H1 (cell line): ENCODE data around the gene PRCD. TPM values are rescaled to one million over a fixed set of nuclear protein-coding genes. Genes with fewer than 3 reads are reported as not detected.

ENCODE experiments used
- CTCF ChIA-PET: fragments of 300-600 bp; sonication (Branson Sonifier 250); formaldehyde crosslinking; loops from one replicate; lab custom pipeline; 2021; ENCODE audit not compliant: partially characterized antibody; lab: Charles Lee
- POLR2A ChIA-PET: fragments of 300-600 bp; sonication (Branson Sonifier 250); formaldehyde crosslinking; loops from one replicate; lab custom pipeline; 2021; ENCODE audit warnings: inconsistent platforms; ENCODE audit not compliant: partially characterized antibody; lab: Charles Lee
- DNase-seq, 2 experiments: peaks; one replicate each; pipeline versions ENCODE4 v3.0.0 to v3.0.0-alpha.2; 2010 to 2022; ENCODE audit warnings: low spot score in 2 of 2, low read depth in 1 of 2, mixed read lengths in 1 of 2
- FAIRE-seq: peaks from 2 replicates; lab custom pipeline; 2011; peaks lifted over from hg19 to GRCh38; lab: Jason Lieb, UNC
- H2AFZ ChIP-seq: 2 replicates; pipeline ENCODE4 v1.8.1; 2012; ENCODE audit warnings: low read length, inconsistent platforms
- H2AK5ac ChIP-seq: 2 replicates; pipeline ENCODE4 v1.6.1; 2013; ENCODE audit warnings: low read depth, low read length
- H2BK120ac ChIP-seq: replicated peaks from 2 replicates; pipeline ENCODE3; 2013; ENCODE audit warnings: low read depth, low read length, inconsistent platforms
- H2BK12ac ChIP-seq: 2 replicates; pipeline ENCODE4 v1.6.1; 2013; ENCODE audit warnings: low read depth, low read length
- H2BK15ac ChIP-seq: 2 replicates; pipeline ENCODE4 v1.6.1; 2013; ENCODE audit warnings: low read length
- H2BK20ac ChIP-seq: 2 replicates; pipeline ENCODE4 v1.6.1; 2013; ENCODE audit warnings: low read length
- H2BK5ac ChIP-seq: 2 replicates; pipeline ENCODE4 v1.6.1; 2013; ENCODE audit warnings: low read depth, low read length
- H3K14ac ChIP-seq: 2 replicates; pipeline ENCODE4 v1.6.1; 2013; ENCODE audit warnings: inconsistent platforms; ENCODE audit not compliant: insufficient read length
- H3K18ac ChIP-seq: 2 replicates; pipeline ENCODE4 v1.6.1; 2013; ENCODE audit warnings: low read length; ENCODE audit errors: extremely low read depth
- H3K23ac ChIP-seq: 2 replicates; pipeline ENCODE4 v1.6.1; 2013; ENCODE audit warnings: inconsistent platforms; ENCODE audit not compliant: insufficient read length
- H3K23me2 ChIP-seq: 2 replicates; pipeline ENCODE4 v1.6.1; 2013; ENCODE audit warnings: low read depth, low read length
- H3K27ac ChIP-seq: 2 replicates; pipeline ENCODE4 v1.6.1; 2011; ENCODE audit warnings: low read depth, low read length, inconsistent platforms
- H3K27me3 ChIP-seq, 4 experiments: replicated peaks in 1 of 4; 1 replicate in 1 of 4; 2 replicates in 3 of 4; pipeline versions ENCODE4 v1.6.1 to v1.8.1; 2011 to 2013; ENCODE audit warnings: low read length in 3 of 4, mild to moderate bottlenecking in 3 of 4, inconsistent platforms in 2 of 4, mixed read lengths in 2 of 4, moderate library complexity in 1 of 4; ENCODE audit not compliant: control insufficient read depth in 3 of 4, insufficient read depth in 3 of 4; ENCODE audit errors: extremely low read depth in 1 of 4
- H3K36me3 ChIP-seq, 4 experiments: 2 replicates each; pipeline versions ENCODE4 v1.6.1 to v1.8.1; 2011 to 2013; ENCODE audit warnings: mild to moderate bottlenecking in 4 of 4, low read length in 3 of 4, moderate library complexity in 2 of 4, control low read depth in 1 of 4, inconsistent platforms in 1 of 4; ENCODE audit not compliant: insufficient read depth in 4 of 4, control insufficient read depth in 2 of 4
- H3K4ac ChIP-seq: replicated peaks from 2 replicates; pipeline ENCODE3; 2013; ENCODE audit warnings: low read length, low read depth, mixed read lengths, inconsistent platforms; ENCODE audit not compliant: insufficient read length
- H3K4me1 ChIP-seq, 4 experiments: replicated peaks in 1 of 4; 1 replicate in 1 of 4; 2 replicates in 3 of 4; pipeline versions ENCODE4 v1.6.1 to v1.8.1; 2011 to 2013; ENCODE audit warnings: low read length in 3 of 4, inconsistent platforms in 2 of 4, mixed read lengths in 1 of 4; ENCODE audit not compliant: insufficient read depth in 4 of 4, control insufficient read depth in 3 of 4
- H3K4me2 ChIP-seq, 2 experiments: 2 replicates each; pipeline versions ENCODE4 v1.6.1 to v1.8.1; 2011 to 2013; ENCODE audit warnings: low read depth in 2 of 2, low read length in 2 of 2, control low read depth in 1 of 2, inconsistent platforms in 1 of 2, mild to moderate bottlenecking in 1 of 2; ENCODE audit not compliant: insufficient read depth in 1 of 2
- H3K4me3 ChIP-seq, 4 experiments: fragments of 200-600, 300-600 bp in 1 of 4; sonication (generic), shearing (Covaris generic), sonication (Bioruptor Twin) in 1 of 4; 2 replicates each; pipeline versions ENCODE4 v1.5.1 to v1.8.1; 2011 to 2016; ENCODE audit warnings: low read length in 4 of 4, low read depth in 3 of 4, control low read depth in 2 of 4, inconsistent platforms in 2 of 4, mild to moderate bottlenecking in 2 of 4, mixed read lengths in 1 of 4, moderate library complexity in 1 of 4; ENCODE audit not compliant: insufficient read depth in 2 of 4; ENCODE audit errors: extremely low read depth in 1 of 4
- H3K56ac ChIP-seq: replicated peaks from 2 replicates; pipeline ENCODE3; 2013; ENCODE audit warnings: low read depth, mild to moderate bottlenecking, mixed read lengths, low read length, inconsistent platforms; ENCODE audit not compliant: insufficient read length
- H3K79me1 ChIP-seq: 2 replicates; pipeline ENCODE4 v1.6.1; 2013; ENCODE audit warnings: low read depth, low read length, control low read depth
- H3K79me2 ChIP-seq, 2 experiments: 2 replicates each; pipeline versions ENCODE4 v1.6.1 to v1.8.1; 2012 to 2013; ENCODE audit warnings: low read length in 2 of 2, mild to moderate bottlenecking in 2 of 2, inconsistent platforms in 1 of 2; ENCODE audit not compliant: insufficient read depth in 2 of 2, control insufficient read depth in 1 of 2
- H3K9ac ChIP-seq, 4 experiments: replicated peaks in 1 of 4; 1 replicate in 1 of 4; 2 replicates in 3 of 4; pipeline versions ENCODE4 v1.6.1 to v1.8.1; 2011 to 2013; ENCODE audit warnings: low read depth in 3 of 4, low read length in 3 of 4, control low read depth in 2 of 4, mild to moderate bottlenecking in 2 of 4, moderate library complexity in 2 of 4, inconsistent platforms in 1 of 4; ENCODE audit errors: extremely low read depth in 1 of 4
- H3K9me3 ChIP-seq, 2 experiments: 2 replicates each; pipeline versions ENCODE4 v1.6.1 to v1.8.1; 2012 to 2013; ENCODE audit warnings: mild to moderate bottlenecking in 2 of 2, moderate library complexity in 2 of 2, control low read depth in 1 of 2, inconsistent platforms in 1 of 2, low read depth in 1 of 2, low read length in 1 of 2, mixed read lengths in 1 of 2; ENCODE audit not compliant: insufficient read depth in 2 of 2
- H4K20me1 ChIP-seq, 2 experiments: replicated peaks in 1 of 2; 2 replicates each; pipeline versions ENCODE3 to v1.8.1; 2011 to 2013; ENCODE audit warnings: inconsistent platforms in 2 of 2, low read length in 2 of 2, mild to moderate bottlenecking in 1 of 2; ENCODE audit not compliant: insufficient read depth in 2 of 2, control insufficient read depth in 1 of 2
- H4K5ac ChIP-seq: 2 replicates; pipeline ENCODE4 v1.6.1; 2013; ENCODE audit warnings: low read length, low read depth, mixed read lengths, inconsistent platforms; ENCODE audit not compliant: insufficient read length
- H4K8ac ChIP-seq: 2 replicates; pipeline ENCODE4 v1.8.0; 2013; ENCODE audit warnings: mild to moderate bottlenecking, moderate library complexity, low read length, inconsistent platforms; ENCODE audit not compliant: insufficient read depth; ENCODE audit errors: extremely low read depth
- H4K91ac ChIP-seq: replicated peaks from 2 replicates; pipeline ENCODE3; 2013; ENCODE audit warnings: low read length, mixed read lengths, inconsistent platforms; ENCODE audit not compliant: insufficient read length
- CBX8 ChIP-seq: fragments of 300-800, 300-1000 bp; sonication (generic); IDR thresholded peaks from 2 replicates; pipeline ENCODE4 v1.7.1; 2016; ENCODE audit warnings: low read depth, low read length, borderline replicate concordance
- EGR1 ChIP-seq: IDR thresholded peaks from 2 replicates; pipeline ENCODE4 v1.6.1; 2011; ENCODE audit warnings: low read depth, low read length, borderline replicate concordance
- FOSL1 ChIP-seq: IDR thresholded peaks from 2 replicates; pipeline ENCODE4 v1.6.1; 2011; ENCODE audit warnings: mild to moderate bottlenecking, low read depth, low read length, moderate library complexity; ENCODE audit not compliant: insufficient read depth
- JUND ChIP-seq: IDR thresholded peaks from 2 replicates; pipeline ENCODE4 v1.6.1; 2011; ENCODE audit warnings: mild to moderate bottlenecking, improper control_type of control experiment, low read length
- KDM4A ChIP-seq: IDR thresholded peaks from one replicate; pipeline ENCODE4 v1.7.1; 2012; ENCODE audit warnings: low read depth, mild to moderate bottlenecking, moderate library complexity, low read length, inconsistent platforms; ENCODE audit not compliant: severe bottlenecking
- NRF1 ChIP-seq: IDR thresholded peaks from 2 replicates; pipeline ENCODE4 v1.6.1; 2011; ENCODE audit warnings: mild to moderate bottlenecking, low read depth, low read length, improper control_type of control experiment
- PHF8 ChIP-seq: fragments of 200-600 bp; sonication (generic); conservative IDR thresholded peaks from 2 replicates; pipeline ENCODE4 v1.7.1; 2012; ENCODE audit warnings: low read depth, mild to moderate bottlenecking, inconsistent platforms, low read length, moderate library complexity
- POLR2A ChIP-seq, 2 experiments: IDR thresholded peaks; 1 replicate in 1 of 2; 2 replicates in 1 of 2; pipeline ENCODE4 v1.6.1; 2011; ENCODE audit warnings: low read depth in 2 of 2, low read length in 2 of 2, mild to moderate bottlenecking in 2 of 2; ENCODE audit errors: control extremely low read depth in 1 of 2
- SAP30 ChIP-seq: fragments of 300-600 bp; sonication (generic); IDR thresholded peaks from 2 replicates; pipeline ENCODE4 v1.7.1; 2012; ENCODE audit warnings: low read length, moderate library complexity, mild to moderate bottlenecking, inconsistent platforms; ENCODE audit not compliant: insufficient read depth, insufficient replicate concordance
- SRF ChIP-seq: IDR thresholded peaks from 2 replicates; pipeline ENCODE4 v1.6.1; 2011; ENCODE audit warnings: mild to moderate bottlenecking, low read depth, low read length, moderate library complexity
- TAF1 ChIP-seq: IDR thresholded peaks from 2 replicates; pipeline ENCODE4 v1.6.1; 2011; ENCODE audit warnings: mild to moderate bottlenecking, low read depth, low read length
- WGBS, 2 experiments: shearing (Covaris generic) in 1 of 2; methylation state at CpG; one replicate each; pipeline versions ENCODE4 v1.1.6 to v1.1.7; 2013 to 2015; ENCODE audit warnings: low lambda C conversion rate in 2 of 2, mixed read lengths in 2 of 2, inconsistent platforms in 1 of 2, low coverage in 1 of 2, missing lambda C conversion rate in 1 of 2; ENCODE audit not compliant: insufficient replicate concordance in 2 of 2, insufficient coverage in 1 of 2, insufficient read length in 1 of 2; ENCODE audit errors: extremely low coverage in 1 of 2, missing lambda C conversion rate in 1 of 2; 5-methylcytosine and 5-hydroxymethylcytosine counted together
- polyA plus RNA-seq, 7 experiments: library from polyadenylated mRNA; depleted of rRNA in 3 of 7; stranded (reverse) in 5 of 7; unstranded in 2 of 7; fragments of >200 nt in 5 of 7; fragments of 200-250 nt in 2 of 7; gene quantifications; 1 replicate in 5 of 7; 2 replicates in 1 of 7; 4 replicates in 1 of 7; pipeline versions ENCODE4 v1.2.1 to v1.2.3, GENCODE V29; 2011 to 2013; ENCODE audit warnings: missing spikeins in 2 of 7, mixed read lengths in 2 of 7
- total RNA-seq: library from RNA; stranded (reverse); fragmentation: NEBNext Ultra II Directional; extraction: Animal tissue kit (Norgen Biotek cat#: 25700); gene quantifications from 2 replicates; pipeline ENCODE4 v1.2.1, GENCODE V29; 2021
- TF ChIP-seq, protein P1 (sequence below): IDR thresholded peaks from 2 replicates; pipeline ENCODE4 v1.6.1; 2012; ENCODE audit warnings: inconsistent platforms

PRCD gene
- total and polyA plus RNA-seq, 2 of the 8 experiments (the other 6 are each of a cell fraction or from before 2014, with no cell fraction given) = 0.77 to 2.1 TPM

DNA sequence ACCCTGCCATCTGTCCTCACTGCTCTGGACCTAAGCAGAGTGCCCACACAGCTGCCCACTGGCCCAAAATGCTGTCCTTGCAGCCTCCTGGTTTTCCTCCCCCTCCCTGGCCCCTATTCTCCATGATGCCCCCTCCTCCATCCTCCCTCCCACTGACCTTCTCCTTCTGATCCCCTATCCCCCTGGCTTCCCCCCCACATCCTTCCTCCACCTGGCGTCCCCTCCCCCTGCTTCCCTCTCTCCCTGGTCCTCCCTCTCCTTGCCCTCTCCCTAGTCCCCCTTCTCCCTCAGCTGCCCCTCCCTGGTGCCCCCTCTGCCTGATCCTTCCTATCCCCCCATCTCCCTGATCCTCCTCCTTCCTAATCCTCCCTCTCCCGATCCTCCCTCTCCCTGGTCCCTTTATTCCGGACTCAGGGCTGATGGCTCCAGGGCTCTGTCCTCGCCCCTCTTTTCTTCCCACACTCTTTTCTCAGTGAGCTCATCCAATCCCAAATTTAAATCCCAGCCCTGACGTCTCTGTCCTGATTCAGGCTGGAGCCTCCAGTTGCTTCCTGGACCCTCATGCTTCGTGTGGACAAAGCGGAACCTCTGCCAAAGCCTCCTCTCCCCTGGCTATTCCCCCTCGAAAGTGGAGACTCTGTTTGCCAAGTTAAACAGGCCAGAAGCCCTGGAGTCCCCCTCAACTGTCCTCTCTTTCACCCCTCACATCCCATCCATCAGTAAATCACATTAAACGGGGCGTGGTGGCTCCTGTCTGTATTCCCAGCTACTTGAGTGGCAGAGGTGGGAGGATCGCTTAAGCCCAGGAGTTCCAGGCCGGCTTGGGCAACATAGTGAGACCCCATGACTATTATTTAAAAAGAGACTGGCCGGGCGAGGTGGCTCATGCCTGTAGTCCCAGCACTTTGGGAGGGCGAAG lies 20.5 kb upstream of the PRCD start:
- Histone ChIP-seq H3K56ac (no peak overlapping the region), H3K23ac (no peak overlapping the region), H2BK5ac (no peak overlapping the region), H4K8ac (no peak overlapping the region), H3K79me1 (no peaks in the 10 kb centered on the region), H3K9me3 (no peaks in the 10 kb centered on the region), H4K5ac (peak overlapping the region; percentile 37), H2AK5ac (no peak overlapping the region), H2BK12ac (no peak overlapping the region), H3K4me1 (peaks cover 0 to 9% (median 2%) of the 10 kb centered on the region in 4 experiments; a peak in 4 of 7 replicates), H3K4ac (no peak overlapping the region), H3K36me3 (no peaks in the 10 kb centered on the region), H2BK20ac (0 out of 2 replicates have a peak overlapping the region, but pooled peaks have one; percentile 72), H3K23me2 (no peaks in the 10 kb centered on the region), H3K14ac (no peak overlapping the region), H3K27ac (no peak overlapping the region), H3K4me3 (no peak overlapping the region), H4K91ac (no peak overlapping the region), H2BK120ac (no peak overlapping the region), H3K27me3 (peaks cover 0 to 5% (median 0%) of the 10 kb centered on the region in 4 experiments; a peak in 3 of 7 replicates), H3K4me2 (no peak overlapping the region), H3K18ac (no peak overlapping the region; the same call in 1 of the 2 replicates), H3K9ac (no peak overlapping the region), H2BK15ac (0 out of 2 replicates have a peak overlapping the region, but pooled peaks have one; percentile 29), H3K79me2 (no peaks in the 10 kb centered on the region), H2AFZ (no peak overlapping the region), H4K20me1 (peaks cover 0 to 1% of the 10 kb centered on the region in 2 experiments)
- no peak for TF ChIP-seq SRF
- TF ChIP-seq JUND = no peak
- no peak for TF ChIP-seq KDM4A
- TF ChIP-seq PHF8 = no peak
- no peak for TF ChIP-seq CBX8
- TF ChIP-seq NRF1 = no peak
- no peak for TF ChIP-seq FOSL1
- TF ChIP-seq TAF1 = no peak
- no peak for TF ChIP-seq SAP30
- no peak for TF ChIP-seq EGR1
- TF ChIP-seq, protein P1, sequence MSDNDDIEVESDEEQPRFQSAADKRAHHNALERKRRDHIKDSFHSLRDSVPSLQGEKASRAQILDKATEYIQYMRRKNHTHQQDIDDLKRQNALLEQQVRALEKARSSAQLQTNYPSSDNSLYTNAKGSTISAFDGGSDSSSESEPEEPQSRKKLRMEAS = no peak
- no peak for TF ChIP-seq POLR2A (IDR thresholded peaks at IDR 0.05; ENCODE audit: control extremely low read depth in 1 of 2, low read depth in 2 of 2, low read length in 2 of 2)
- FAIRE-seq (no peak), DNase-seq (no peak)
- ChIA-PET CTCF (interaction anchor here (0.6 to 10.8 kb wide), 15 partner anchors 9 to 551 kb away, joined by 3 to 260 read pairs (median 4); partner anchors contain the start of genes AANAT, CYGB, PRCD and RHBDF2), POLR2A (no interaction called here)
- WGBS, 2 experiments = 87% methylated on average over 14 of the region's 15 CpGs; no CpG with 5 or more reads in 1 of the 2 experiments
